NCI-H510A treated with DMSO at 0.1 percent for 48 hours (cell line): Measurements from ENCODE around the gene PJA1.

Experiments used
- DNase-seq: peaks from one replicate; lab custom pipeline; 2025; lab: John Stamatoyannopoulos, UW

PJA1 gene

DNA sequence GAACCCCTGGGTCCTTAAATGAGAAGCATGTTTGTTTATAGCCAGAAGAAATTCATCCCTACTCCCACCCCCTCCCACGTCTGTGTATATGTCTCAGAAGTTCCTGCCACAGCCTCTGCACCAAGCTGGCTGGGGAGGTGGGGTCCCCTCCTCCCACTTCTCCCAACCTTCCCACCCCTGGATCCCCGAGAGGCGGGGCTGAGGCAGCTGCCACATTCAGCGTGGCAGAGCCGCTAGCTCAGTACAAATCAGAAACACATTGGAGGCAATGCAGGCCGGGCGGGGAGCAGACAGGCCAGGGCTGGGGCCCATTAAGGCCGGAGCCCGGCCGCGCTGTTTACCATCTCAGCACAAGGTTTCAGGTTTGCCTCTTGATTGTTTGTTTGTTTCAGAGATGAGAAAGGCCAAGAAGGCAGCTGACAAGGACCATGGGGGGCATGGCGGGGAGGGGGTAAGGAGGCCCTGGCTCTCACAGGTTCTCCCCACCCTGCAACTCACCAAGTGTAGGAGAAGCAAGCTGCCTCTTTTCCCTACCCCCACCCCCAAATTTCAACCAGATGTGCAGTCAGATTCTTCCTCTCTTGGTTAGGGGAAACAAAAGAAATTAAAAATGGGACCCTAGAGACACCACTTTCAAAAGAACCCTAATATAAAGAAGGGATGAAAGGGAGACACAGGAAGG is 22.3 kb downstream of the PJA1 start:
- DNase-seq = no peak

DNA sequence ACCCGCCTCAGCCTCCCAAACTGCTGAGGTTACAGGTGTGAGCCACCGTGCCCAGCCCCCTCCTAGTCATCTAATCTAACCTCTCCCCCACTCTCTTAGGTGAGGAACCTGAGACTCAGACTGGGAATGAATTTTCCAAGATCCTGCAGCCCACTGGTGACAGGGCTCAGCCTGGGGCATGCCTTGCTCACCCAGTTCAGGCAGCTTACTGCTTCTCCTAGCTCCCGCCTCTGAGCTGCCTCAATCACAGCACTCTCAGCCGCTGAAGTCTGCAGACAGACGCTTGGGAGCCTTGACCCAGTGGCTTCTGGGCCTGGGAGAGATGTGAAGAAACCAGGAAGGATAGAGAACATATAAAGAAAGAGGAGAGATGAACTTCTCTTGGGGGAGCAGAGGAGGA is 24.4 kb downstream of the PJA1 start:
- DNase-seq = no peak

DNA sequence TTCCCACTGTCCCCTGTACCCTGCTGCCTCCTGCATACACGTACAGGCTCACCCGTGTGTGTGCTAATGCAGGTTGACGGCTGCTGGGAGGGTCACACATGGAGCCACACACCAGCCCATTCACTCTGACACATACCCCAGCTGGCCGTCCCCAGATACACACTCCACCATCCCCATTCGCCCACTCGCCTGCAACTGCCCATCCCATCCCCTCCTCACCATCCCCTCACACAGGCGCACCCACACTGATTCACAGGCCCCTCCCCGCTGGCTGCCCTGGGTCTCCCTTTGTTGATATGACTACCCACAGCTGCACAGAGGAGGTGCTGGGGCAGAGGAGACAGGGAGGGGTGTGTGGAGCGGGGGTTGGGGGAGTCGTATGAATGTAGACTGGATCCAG is 25.7 kb downstream of the PJA1 start:
- DNase-seq = no peak

DNA sequence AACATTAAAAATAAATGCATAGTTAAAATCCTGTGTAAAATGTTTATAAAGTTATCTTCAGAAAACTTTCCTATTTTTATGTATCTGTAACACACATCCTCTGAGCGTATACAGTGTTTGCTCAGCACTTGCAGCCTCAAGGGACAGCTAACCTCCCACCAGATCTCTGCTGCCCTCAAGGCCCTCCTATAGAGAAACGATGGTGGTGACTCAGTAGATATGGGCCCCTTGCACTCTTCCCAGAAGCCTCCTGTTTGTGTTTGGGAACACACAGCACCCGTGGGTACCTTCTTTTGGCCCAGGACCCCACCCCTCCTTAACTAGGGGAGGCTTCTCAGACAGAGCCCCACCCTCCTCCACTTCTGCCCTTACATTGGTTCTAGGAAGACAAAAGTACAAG is 26.7 kb downstream of the PJA1 start:
- DNase-seq = no peak

DNA sequence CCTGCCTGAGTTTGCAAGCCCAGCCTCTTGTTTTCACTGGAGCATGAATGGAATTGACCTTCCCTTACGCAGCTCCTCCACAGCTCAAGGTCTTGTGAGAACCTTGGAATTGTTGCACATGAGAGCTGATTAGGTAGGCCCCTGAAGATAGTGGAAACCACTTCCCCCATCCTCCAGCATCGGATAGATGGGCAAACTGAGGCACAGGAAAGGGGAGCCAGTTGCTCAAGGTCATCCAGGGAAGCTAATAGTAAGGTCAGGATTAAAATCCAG is 27.2 kb downstream of the PJA1 start:
- no peak for DNase-seq

DNA sequence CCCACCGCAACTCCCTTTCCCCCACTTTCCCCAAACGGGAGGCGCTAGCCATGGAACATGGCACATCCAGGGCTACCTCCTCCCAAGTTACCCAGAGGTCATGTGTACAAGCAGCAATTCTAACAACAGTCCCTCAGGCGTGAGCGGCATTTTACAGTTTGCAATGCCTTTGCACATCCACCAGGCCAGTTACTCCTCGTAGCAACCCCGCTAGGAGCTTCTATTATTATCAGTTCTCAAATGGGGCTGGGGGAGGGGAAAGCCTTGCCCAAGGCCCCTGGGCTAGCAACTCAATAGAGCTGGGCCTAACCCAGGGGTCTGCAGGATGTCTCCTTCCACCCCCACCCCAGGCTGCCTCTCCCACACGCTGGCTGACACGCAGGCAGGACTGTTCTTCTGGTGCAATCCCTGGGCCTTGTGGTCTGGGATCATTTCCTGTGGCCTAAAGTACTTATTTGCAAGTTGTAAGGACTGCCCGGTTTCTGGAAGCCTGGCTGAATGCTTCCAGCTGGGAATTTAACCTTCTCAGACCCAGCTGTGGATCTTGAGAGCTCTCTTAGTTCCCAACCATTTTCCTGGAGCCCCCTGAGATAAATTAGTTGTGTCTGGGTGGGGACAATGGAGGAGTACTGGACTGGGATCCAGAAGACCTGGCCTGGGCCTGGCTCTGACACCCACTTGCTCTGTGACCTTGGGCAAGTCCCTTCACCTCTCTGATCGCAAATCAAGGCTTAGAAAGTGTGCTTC is 27.7 kb downstream of the PJA1 start:
- no peak for DNase-seq

DNA sequence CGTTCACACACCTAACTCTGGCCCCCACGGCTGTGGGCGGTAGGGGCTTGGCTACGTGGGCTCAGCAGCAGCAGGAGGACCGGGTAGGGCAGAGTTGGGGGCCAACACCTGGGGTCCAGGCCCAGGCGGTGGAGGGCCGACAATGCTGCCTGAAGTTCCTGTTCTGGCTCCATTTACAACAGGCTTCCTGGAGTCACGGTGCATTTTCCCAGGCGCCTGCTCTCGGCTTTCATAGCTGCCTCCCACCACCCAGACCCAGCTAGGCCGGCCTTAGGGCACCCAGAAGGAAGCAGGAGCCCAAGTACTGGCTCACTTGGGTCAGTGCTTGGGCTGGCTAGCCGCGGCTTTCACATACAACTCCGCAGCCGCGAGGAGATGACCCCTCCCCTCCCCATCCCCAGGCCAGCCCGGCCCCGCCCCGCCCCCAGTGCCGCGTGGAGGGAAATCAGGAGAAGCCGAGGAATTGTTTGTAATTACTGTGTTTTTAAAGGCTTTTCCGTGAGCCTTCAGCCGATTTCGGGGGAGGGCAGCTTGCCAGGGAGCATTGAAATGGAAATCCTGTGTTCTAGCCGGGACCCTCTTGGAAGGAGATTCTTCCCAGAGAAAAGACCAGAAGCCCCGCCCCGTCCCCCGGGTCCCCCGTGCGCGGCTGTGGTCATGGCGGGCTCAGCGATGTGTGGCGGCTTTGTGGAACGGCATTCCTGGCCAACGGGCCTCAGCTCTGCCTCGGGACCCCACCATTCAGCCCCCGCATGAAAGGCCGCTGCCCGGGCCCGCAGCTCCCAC is 28.5 kb downstream of the PJA1 start:
- DNase-seq = no peak

DNA sequence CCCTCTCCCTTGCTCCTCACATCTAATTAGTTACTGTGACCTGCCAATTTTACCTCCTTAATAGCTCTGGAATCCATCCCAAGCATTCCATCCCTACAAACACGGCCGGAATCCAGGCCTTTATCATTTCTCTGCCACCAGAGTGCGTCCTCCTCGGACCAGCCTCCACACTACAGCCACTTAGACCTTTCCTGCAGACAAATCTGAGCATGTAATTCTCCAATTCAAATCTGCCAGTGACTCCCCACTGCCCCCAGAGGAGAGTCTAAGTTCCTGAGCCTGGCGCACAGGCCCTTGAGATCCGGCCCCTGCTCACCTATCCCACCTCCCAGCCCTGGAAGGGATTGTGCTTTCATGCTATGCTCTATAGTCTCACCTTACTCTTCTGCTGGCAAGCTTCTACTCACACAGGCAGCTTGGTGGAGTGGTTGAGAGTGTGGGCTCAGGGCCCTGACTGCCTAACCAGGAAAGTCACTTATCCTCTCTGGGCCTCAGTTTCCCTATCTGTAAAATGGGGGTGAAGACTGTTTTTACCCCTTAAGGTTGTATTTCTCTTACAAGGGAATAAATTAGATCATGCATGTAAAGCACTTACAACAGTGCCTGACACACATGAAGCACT is 31.2 kb downstream of the PJA1 start:
- DNase-seq = no peak

DNA sequence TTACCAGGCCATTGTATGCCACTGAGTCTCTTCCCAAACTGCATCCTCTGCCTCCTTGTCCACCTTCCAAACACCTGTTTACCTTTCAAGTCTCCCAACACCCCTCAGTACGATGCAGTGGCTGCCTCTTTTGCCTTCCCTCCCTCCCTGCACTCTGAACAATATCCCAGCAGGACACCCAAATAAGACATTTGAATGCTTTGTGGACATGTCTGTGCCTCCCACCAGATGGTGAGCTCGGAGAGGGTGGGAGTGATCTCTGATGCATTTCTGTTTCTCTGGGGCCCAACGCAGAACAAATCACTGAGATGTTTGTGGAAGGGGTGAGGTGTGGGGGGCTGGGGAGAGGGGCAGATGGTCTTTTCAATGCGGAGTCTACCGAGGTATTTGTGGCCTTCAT is 33.4 kb downstream of the PJA1 start:
- no peak for DNase-seq

DNA sequence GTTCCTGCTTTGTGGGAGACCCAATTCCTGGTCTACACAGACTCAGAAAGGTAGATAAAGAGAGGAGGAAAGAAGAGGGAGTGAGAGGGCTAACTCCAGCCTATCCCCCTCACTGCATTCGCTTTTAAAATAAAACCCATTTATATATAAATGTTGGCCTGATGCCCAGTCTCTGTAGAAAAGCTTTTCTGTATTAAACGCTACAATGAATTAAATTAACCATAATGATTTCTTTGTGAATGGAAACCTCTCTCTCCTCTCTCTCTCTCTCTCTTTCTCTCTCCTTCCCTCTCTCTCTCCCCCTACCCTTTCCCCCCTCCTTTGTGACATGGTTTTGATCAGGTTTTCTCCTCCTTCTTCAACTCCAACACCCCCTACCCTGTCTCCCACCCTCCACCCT is 34.8 kb downstream of the PJA1 start:
- no peak for DNase-seq

DNA sequence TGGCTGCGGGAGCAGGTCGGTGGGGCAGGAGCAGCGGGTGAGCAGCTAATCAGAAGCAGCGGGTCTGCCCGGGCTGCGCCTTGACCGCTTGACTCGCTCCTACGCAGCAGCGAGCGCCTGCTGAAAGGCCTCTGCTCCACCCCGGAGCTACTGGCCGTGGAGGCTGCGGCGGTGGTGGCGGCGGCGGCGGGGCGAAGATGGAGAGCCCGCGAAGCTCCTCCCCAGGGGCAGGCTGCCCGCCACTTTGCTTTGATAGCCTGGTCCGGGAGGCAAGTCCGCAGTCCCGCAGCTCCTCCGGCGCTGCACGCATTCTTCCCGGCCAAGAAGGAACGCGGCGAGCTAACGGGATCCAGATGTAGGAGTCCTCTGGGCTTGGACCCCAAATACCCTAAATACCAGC is 36.7 kb downstream of the PJA1 start:
- DNase-seq = peak; percentile 6

DNA sequence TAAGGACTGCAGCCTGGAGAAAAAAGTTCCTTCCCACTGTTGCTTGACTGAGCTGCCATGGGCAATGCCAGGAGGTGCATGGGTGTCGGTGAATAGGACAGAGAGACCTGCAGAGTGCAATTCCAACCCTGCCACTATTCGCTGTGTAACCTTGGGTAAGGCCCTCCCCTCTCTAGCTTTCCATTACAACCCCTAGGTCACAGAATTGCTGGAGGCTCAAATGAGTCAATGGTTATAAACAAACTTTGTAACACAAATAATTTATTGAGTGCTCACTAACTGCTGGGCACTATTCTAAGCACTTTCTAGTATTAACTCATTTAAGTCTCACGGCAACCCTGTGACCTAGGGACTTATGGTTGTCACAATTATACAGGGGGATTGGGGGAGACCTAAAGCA is 37.8 kb downstream of the PJA1 start:
- no peak for DNase-seq

DNA sequence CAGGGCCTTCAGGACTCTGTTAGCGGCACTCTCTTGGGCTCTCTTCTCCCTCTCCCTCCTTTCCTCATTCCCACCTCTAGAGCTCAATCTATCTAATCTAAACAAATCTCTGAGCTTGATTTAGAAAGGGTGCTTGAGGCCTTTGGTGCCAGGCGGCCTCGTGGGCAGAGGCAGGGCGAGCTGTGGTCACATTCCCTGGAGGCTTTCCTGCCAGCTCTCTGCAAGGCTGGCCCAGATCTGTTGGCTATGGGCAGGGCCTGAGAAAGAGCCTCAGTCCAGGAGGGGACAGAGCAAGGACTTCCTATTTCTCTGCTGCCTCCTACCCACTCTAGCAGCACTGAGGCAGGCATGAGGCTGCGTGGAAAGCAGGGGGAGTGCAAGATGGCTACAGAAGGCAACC is 38.6 kb downstream of the PJA1 start:
- no peak for DNase-seq

DNA sequence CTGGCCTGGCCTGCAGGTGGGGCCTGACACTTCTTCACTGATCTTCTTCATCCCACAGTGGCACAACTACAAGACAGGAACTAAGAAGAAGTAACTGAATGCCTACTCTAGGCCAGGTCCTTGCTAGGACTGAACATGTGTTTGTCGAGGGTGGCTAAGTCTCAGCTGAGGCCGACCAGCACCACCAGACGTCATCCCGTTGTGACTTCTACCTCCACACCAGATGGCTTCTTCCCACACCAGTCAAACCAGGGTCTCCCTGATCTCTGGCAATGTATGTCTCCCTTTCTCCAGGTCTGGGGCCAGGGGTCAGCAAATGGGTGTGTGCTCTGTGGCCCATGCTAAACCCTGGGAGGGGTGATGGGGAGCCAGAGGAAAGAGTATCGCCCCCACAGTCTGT is 40.2 kb downstream of the PJA1 start:
- no peak for DNase-seq

DNA sequence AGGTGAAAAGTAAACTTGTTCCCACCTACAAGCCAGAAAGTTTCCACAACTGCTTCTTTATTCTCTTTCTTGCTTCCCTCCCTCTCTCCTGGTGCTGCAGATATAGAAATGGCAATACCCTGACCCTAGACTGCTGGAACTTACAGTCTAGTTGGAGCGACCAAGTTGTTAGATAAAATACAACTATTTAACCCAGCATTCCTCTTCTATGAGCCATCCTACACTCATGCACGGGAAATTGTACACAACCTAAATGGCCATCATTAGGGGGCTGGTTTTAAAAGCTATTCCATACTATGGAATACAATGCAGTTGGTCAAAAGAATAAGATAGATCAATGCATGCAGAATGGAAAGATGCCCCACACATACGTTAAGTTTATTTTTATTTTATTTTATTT is 41.1 kb downstream of the PJA1 start:
- DNase-seq = no peak

DNA sequence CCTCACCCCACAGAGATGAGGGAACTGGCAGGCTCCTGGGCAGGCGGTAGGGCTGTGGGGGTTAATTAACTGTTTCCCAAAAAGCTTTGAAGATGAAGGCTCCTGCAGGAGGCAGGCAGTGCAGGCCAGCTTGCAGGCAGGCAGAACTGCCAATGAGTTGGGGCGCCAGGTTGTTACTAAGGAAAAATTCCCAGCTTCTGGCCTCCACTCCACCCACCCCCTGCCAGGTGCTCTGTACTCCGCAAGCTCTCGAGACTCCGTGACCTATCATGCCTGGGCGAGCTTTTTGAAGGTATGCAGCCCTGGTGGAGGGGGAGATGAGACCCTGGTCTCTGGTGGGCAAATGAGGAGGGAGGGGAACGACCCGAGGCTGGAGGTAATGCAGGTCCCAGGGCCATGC is 41.8 kb downstream of the PJA1 start:
- DNase-seq = no peak

DNA sequence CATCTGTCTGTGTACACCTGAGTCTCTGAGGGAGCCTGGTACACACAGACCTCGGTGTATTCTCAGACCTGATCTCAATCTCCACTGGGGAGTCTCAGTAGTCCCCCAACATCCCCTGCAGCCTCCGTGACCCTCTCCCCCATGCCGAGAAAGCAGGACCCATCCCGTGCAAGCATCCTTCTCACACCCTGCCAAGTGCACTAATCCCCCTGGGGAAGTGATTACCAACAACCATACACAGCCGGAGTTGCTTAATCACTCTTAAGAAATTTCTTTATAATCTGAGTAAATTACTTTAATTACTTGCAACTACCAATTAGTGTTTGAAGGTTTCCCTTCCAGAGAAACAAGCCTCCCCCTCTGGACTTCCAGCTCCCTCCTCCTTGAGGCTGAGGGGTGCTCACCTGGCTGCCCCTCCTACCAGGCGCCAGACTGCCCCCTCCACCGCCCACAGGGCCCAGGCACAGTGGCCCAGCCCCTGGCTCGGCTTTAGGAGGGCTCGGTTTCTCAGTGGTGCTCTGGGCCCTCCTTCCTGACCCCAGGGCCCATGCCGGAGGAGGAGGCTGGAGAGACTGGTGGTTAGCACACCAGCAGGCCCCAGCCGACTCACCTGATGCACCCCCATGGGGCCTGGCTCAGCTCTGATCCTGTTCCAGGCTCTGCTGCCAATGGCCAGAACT is 43.8 kb downstream of the PJA1 start:
- no peak for DNase-seq

DNA sequence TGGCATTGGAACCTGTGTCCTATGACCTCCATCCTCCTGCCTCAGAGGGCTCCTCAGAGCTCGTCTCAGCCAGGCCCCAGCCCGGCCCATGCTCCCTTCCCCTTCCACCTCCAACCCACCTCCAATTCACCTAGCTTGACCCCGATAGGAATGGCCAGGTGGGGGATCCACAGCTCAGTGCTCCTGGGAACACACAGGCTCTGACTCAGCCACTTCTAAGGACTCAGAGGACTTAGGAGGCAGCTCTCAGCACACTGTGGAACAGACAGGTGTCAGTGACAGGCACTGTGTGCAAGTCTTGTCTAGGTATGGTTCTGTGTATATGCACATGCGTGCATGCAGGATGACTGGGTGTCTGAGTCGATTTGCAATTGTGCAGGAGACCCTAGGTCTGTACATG is 44.8 kb downstream of the PJA1 start:
- no peak for DNase-seq

DNA sequence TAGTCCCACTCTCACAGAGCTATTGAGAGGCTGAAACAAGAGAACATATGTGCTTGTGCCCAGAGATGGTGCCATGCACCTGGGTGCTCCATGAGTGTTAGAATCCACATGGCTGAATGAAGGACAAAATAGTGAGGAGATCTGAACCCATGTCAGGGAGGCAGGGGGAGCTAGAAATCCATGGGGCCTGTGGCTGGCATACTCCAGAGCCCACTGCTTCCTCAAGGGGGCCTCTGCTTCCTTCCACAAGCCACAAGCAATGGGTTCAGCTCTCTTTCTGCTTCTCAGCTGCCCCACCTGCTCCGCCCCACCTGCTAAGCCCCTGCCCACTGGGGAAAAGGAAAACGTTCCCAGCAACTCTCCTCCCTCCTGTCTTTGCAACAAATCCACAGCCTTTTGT is 46.1 kb downstream of the PJA1 start:
- no peak for DNase-seq

DNA sequence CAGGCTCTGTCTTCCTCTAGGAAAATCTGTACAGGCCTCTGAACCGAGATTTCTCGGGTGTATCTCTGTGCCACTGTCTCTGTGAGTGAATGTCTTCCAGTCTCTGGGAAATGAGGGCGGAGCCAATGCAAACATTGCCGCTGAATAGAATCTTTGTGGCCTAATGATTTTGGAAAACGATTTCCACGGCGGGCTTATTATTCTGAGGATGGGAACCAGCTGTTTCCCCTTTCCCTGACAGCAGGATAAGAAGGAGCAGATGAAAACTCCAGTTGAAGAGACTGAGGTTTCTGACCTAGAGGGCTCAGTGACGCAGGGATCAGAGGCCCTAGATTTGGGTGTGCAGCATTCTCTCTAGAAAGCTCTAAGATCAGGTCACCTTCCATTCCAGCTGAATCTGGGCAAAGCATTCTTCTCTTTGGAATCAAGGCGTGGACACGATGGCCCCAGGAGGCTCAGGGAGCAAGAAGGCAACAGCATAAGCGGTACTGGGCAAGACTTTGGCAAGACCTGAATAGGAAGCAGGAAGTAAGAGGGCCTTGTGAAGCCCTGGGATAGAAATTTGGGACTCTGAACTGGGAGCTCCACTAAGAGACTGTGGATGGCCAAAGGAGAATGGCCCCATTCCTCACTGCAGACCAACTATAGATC is 47.3 kb downstream of the PJA1 start:
- no peak for DNase-seq

DNA sequence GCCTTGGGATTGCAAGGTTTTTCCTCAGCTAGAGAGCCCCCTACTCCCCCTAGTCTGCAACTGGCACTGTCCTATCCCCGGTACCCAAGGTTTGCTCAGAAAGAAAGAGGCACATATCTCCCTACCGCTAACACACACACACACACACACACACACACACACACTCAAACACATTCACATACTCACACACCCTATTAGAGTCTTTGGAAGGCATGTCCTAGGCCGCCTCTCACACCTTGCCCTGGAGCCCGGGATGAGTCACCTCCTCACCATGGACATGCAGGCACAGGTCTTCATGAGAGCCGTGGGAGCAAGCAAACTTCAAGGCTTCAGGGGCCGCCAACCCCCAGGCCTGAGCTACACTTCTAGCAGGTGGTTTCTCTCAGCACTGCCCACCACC is 49.2 kb downstream of the PJA1 start:
- no peak for DNase-seq

DNA sequence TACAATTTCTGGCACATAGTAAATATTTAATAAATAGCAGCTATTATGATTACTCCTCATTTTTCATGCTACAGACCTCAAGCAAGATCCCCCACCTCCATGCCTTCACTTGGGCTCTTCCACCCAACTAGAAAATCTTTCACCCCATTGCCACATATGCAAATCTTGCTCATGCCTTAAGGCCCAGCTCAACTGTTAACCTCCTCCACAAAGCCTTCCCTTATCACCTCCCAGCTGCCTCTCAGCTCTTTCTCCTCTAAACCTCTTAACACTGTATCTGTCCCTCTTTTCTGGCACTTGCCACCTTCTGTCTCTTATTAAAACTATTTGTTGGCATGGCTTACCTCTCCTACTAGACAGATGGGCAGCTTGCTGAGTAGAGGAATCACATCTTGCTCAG is 51.5 kb downstream of the PJA1 start:
- no peak for DNase-seq
